Measurements from ENCODE around the gene KLF11.

DNA sequence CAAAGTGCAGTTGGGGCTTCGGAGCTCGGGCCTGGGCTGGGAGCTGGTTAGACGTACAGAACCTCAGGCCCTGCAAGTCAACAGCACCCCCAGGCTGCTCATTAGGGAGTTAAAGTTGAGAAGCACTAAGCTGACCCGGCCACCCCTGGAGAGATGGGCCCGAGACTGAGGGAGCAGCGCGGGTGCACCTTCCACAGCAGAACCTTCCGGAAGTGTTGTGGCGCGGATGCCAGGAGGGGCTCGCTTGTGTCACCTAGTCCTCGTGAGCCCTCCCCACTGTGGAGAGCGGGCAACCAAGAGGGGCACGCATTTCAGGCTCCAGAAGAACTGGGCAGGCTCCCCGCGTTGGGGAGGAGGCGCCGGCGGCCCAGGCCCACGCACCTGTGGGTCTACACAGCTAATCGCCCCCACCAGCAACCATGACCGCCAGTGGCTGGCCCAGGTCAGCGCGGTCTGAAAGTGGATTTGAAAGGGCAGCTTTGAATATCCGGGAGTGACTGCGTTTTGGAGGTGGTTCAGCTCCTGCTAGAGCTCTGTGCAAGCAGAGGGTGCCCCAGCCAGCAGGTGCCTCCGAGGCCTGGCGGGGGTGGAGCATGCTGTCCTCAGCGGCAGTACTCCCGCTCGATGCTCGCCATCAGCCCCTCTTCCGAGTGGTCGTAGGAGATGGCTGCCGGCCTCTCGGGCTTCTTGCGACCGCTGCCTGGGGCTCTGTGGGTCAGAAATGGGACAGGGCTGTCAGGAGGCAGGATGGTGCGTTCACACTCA is 15.1 kb downstream of the KLF11 start:
- TF ChIP-seq, protein P1, sequence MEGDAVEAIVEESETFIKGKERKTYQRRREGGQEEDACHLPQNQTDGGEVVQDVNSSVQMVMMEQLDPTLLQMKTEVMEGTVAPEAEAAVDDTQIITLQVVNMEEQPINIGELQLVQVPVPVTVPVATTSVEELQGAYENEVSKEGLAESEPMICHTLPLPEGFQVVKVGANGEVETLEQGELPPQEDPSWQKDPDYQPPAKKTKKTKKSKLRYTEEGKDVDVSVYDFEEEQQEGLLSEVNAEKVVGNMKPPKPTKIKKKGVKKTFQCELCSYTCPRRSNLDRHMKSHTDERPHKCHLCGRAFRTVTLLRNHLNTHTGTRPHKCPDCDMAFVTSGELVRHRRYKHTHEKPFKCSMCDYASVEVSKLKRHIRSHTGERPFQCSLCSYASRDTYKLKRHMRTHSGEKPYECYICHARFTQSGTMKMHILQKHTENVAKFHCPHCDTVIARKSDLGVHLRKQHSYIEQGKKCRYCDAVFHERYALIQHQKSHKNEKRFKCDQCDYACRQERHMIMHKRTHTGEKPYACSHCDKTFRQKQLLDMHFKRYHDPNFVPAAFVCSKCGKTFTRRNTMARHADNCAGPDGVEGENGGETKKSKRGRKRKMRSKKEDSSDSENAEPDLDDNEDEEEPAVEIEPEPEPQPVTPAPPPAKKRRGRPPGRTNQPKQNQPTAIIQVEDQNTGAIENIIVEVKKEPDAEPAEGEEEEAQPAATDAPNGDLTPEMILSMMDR (IDR thresholded peaks at IDR 0.05; ENCODE audit: poor library complexity, severe bottlenecking) = no peak
- TF ChIP-seq, protein P2, sequence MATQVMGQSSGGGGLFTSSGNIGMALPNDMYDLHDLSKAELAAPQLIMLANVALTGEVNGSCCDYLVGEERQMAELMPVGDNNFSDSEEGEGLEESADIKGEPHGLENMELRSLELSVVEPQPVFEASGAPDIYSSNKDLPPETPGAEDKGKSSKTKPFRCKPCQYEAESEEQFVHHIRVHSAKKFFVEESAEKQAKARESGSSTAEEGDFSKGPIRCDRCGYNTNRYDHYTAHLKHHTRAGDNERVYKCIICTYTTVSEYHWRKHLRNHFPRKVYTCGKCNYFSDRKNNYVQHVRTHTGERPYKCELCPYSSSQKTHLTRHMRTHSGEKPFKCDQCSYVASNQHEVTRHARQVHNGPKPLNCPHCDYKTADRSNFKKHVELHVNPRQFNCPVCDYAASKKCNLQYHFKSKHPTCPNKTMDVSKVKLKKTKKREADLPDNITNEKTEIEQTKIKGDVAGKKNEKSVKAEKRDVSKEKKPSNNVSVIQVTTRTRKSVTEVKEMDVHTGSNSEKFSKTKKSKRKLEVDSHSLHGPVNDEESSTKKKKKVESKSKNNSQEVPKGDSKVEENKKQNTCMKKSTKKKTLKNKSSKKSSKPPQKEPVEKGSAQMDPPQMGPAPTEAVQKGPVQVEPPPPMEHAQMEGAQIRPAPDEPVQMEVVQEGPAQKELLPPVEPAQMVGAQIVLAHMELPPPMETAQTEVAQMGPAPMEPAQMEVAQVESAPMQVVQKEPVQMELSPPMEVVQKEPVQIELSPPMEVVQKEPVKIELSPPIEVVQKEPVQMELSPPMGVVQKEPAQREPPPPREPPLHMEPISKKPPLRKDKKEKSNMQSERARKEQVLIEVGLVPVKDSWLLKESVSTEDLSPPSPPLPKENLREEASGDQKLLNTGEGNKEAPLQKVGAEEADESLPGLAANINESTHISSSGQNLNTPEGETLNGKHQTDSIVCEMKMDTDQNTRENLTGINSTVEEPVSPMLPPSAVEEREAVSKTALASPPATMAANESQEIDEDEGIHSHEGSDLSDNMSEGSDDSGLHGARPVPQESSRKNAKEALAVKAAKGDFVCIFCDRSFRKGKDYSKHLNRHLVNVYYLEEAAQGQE (IDR thresholded peaks at IDR 0.05; ENCODE audit: borderline replicate concordance) = no peak
- TF ChIP-seq EZH2 (IDR thresholded peaks at IDR 0.05; ENCODE audit: borderline replicate concordance, insufficient read depth, low read length, poor library complexity, severe bottlenecking) = no peak
- TF ChIP-seq RAD21 (conservative IDR thresholded peaks at IDR 0.05) = no peak
- no peak for TF ChIP-seq MXI1 (conservative IDR thresholded peaks at IDR 0.05; ENCODE audit: poor library complexity, severe bottlenecking)
- no peak for TF ChIP-seq POLR2AphosphoS5 (IDR thresholded peaks at IDR 0.05)
- no peak for TF ChIP-seq EP300 (conservative IDR thresholded peaks at IDR 0.05; ENCODE audit: poor library complexity, severe bottlenecking)
- no peak for TF ChIP-seq SMC3 (conservative IDR thresholded peaks at IDR 0.05; ENCODE audit: poor library complexity)
- TF ChIP-seq TAF1 (IDR thresholded peaks at IDR 0.05; ENCODE audit: low read depth) = no peak
